ENCODE measurements around the gene C17orf114.

DNA sequence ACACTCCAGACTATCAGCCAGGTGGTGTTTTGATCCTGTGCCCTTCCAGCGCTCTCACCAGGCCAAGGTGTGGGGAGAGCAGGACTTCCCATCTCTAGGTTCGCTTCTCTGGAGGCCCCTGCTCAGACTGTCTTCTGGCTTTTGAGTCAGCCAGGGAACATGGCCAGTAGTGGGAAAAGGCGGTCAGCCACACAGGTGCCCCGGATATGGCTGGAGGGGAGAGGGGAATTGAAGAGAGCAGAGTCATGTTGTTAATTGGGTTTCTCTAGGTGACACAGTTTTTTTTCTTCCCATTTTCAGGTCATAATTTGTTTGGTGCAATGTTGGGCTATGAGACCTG, 32.5 kb upstream of the C17orf114 start:
- no peak for TF ChIP-seq CTCF (IDR thresholded peaks at IDR 0.05; ENCODE audit: poor library complexity)
- TF ChIP-seq EZH2 (IDR thresholded peaks at IDR 0.05; ENCODE audit: borderline replicate concordance): no peak
